RPMI8226 (cell line): ENCODE data around the gene RIGI.
"Not testable (repeated sequence)": the region's sequence is repeated elsewhere in the genome, so short reads cannot be mapped to it uniquely, and the experiment has no call there.

Experiments used
- DNase-seq: peaks from one replicate; pipeline ENCODE4 v3.0.0-alpha.2; 2015

RIGI gene

GRCh38 chr9:32525709-32526030, 326 bp downstream of the RIGI start:
- no peak for DNase-seq

GRCh38 chr9:32524892-32525708, 896 bp downstream of the RIGI start:
- DNase-seq = no peak

GRCh38 chr9:32524558-32524891, 1.5 kb downstream of the RIGI start:
- DNase-seq = not testable (repeated sequence)

- DNase-seq = no peak
Observed at GRCh38 chr9:32523910-32524309, 2.1 kb downstream of the RIGI start.

GRCh38 chr9:32518276-32518675, 7.7 kb downstream of the RIGI start:
- DNase-seq = no peak

GRCh38 chr9:32516241-32516640, 9.8 kb downstream of the RIGI start:
- DNase-seq = no peak

- DNase-seq = no peak
Observed at GRCh38 chr9:32508728-32509127, 17.3 kb downstream of the RIGI start.

- DNase-seq = no peak
Observed at GRCh38 chr9:32503008-32503407, 23.0 kb downstream of the RIGI start.

- DNase-seq = no peak
Observed at GRCh38 chr9:32502464-32502863, 23.5 kb downstream of the RIGI start.

- no peak for DNase-seq
Observed at GRCh38 chr9:32501868-32502267, 24.1 kb downstream of the RIGI start.

- no peak for DNase-seq
Observed at GRCh38 chr9:32500768-32501167, 25.2 kb downstream of the RIGI start.

- no peak for DNase-seq
Observed at GRCh38 chr9:32497921-32498320, 28.1 kb downstream of the RIGI start.

GRCh38 chr9:32490601-32491000, 35.4 kb downstream of the RIGI start:
- DNase-seq = no peak

GRCh38 chr9:32487981-32488380, 38.0 kb downstream of the RIGI start:
- no peak for DNase-seq

- DNase-seq = no peak
Observed at GRCh38 chr9:32486839-32487562, 39.0 kb downstream of the RIGI start.

- no peak for DNase-seq
Observed at GRCh38 chr9:32483343-32483742, 42.7 kb downstream of the RIGI start.
